GM19372 (cell line): Measurements from ENCODE around the gene PITPNB.

Source experiments
- ATAC-seq: cut with Tn5 transposase; IDR thresholded peaks from one replicate; pipeline ENCODE4 v1.9.1; 2021; ENCODE audit warnings: mild to moderate bottlenecking, low read depth, moderate library complexity; ENCODE audit not compliant: unreplicated experiment

The PITPNB gene

GRCh38 chr22:27919222-27919941, at the start of gene PITPNB:
PITPNB (minus strand) TSS chr22:27919256; CDS start chr22:27919191, 65 bp downstream.
- ATAC-seq: peak; percentile 91

GRCh38 chr22:27966168-27967064, 47.4 kb upstream of the PITPNB start:
- ATAC-seq: no peak

GRCh38 chr22:27962268-27963044, 43.4 kb upstream of the PITPNB start:
- ATAC-seq: no peak

- ATAC-seq: no peak
Observed at GRCh38 chr22:27961680-27962079, 42.6 kb upstream of the PITPNB start.

- ATAC-seq: no peak
Observed at GRCh38 chr22:27961182-27961581, 42.1 kb upstream of the PITPNB start.

GRCh38 chr22:27959335-27960090, 40.5 kb upstream of the PITPNB start:
- ATAC-seq: no peak

GRCh38 chr22:27952779-27953178, 33.7 kb upstream of the PITPNB start:
- no peak for ATAC-seq

- no peak for ATAC-seq
Observed at GRCh38 chr22:27952091-27952490, 33.0 kb upstream of the PITPNB start.

GRCh38 chr22:27949421-27949820, 30.4 kb upstream of the PITPNB start:
- ATAC-seq: no peak

- no peak for ATAC-seq
Observed at GRCh38 chr22:27948569-27948968, 29.5 kb upstream of the PITPNB start.

GRCh38 chr22:27947448-27947847, 28.4 kb upstream of the PITPNB start:
- no peak for ATAC-seq

GRCh38 chr22:27941143-27941542, 22.1 kb upstream of the PITPNB start:
- no peak for ATAC-seq

GRCh38 chr22:27937453-27937852, 18.4 kb upstream of the PITPNB start:
- no peak for ATAC-seq

- ATAC-seq: no peak
Observed at GRCh38 chr22:27935897-27936296, 16.8 kb upstream of the PITPNB start.

GRCh38 chr22:27934069-27934468, 15.0 kb upstream of the PITPNB start:
- no peak for ATAC-seq

- no peak for ATAC-seq
Observed at GRCh38 chr22:27933186-27933983, 14.3 kb upstream of the PITPNB start.

- ATAC-seq: no peak
Observed at GRCh38 chr22:27930331-27931060, 11.4 kb upstream of the PITPNB start.

GRCh38 chr22:27927608-27928007, 8.6 kb upstream of the PITPNB start:
- ATAC-seq: no peak

GRCh38 chr22:27925331-27925730, 6.3 kb upstream of the PITPNB start:
- ATAC-seq: no peak
